HG03469 (cell line): ENCODE results near the gene NSD2.

Experiments
- ATAC-seq: cut with Tn5 transposase; IDR thresholded peaks from one replicate; pipeline ENCODE4 v1.9.1; 2021; ENCODE audit warnings: mild to moderate bottlenecking, moderate library complexity, moderate number of reproducible peaks; ENCODE audit not compliant: unreplicated experiment

The NSD2 gene

DNA sequence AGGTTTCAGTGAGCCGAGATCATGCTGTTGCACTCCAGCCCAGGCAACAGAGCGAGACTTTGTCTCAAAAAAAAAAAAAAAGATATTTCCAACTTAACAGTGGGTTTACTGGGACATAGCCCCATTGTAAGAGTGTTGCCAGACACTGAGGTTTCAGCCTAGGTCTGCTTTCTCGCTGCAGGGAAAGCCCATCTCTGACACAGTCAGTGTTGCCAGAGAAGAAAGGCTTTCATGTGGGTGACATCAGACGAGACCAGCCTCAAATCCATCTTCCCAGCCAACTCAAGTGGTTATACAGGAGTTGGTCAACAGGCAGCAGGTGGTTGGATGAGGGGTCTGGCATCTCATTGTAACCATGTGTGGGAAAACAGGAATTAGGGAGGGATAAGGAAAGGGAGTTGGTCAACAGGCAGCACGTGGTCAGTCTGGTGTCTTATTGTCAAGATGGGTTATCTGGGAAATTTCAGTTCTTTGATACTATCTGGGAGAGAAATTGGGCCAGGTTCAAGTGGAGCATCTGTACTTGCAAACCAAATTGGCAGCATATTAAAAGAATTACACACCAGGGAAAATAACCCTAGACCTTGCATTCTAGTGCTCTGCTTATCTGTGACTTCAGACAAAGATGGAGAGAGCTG is 96.4 kb downstream of the NSD2 start:
- ATAC-seq: no peak

DNA sequence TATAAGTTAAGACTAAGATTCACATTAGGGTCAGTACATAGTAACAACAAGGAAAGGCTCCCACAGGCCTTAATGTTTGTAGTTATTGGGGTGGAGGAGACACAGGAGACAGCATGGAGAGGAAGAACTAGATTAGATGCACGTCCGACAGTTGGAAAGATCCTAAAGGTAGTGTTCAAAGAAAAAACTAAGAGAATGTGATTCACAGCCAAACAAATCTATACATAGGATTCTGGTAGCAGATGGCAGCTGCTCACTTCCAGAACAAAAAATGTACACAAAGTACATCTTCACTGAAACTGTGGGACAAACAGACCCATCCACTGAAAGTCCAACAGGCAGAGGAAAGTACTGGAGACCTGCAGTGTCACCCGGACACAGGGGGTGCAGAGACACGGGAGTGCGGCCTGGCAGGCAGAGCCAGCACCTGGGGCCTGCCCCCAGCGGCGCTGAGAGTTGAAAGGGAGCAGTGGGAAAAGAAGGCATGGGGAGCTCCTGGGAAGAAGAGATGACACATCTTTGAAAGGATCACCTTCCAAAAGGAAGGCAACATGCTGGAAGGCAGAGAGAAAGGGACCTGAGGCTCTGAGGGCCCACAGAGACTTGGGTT is 97.6 kb downstream of the NSD2 start:
- no peak for ATAC-seq

DNA sequence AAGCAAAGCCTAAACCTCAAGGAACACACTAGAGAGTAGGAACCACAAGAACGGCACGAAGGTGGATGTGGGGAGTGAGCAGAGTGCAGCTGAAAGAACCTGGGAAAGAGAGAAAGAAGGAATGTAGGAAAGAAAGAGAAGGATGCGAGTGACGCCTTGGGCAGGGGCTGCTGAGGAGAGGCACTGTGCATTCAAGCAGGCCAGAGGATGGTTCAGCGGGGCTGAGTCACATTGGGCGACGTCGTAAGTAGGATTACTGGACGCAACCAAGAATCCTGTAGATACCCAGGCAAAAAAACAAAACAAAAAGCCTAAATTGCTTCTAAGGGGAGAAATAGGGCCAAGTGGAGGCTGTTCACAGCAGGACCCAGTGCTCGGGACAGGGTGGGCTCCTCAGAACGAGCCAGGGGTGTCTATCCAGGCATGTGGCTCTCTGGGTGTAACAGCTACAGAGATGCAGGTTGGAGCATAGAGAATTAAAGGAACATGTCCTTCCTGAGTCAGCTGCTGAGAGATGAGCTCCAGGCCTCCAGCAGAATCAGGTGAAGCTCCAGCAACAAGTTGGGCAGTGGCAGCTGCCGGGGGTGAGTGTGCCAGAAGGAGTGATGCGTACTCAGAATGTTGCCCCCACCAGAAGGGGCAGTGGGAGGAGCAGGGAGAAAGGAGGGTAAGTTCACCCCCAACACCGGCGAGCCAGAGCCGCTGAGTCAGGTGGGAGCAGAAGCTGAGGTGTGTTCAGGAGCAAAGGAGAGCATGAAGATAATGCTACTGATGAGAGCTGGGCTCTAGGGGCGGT is 98.9 kb downstream of the NSD2 start:
- no peak for ATAC-seq

DNA sequence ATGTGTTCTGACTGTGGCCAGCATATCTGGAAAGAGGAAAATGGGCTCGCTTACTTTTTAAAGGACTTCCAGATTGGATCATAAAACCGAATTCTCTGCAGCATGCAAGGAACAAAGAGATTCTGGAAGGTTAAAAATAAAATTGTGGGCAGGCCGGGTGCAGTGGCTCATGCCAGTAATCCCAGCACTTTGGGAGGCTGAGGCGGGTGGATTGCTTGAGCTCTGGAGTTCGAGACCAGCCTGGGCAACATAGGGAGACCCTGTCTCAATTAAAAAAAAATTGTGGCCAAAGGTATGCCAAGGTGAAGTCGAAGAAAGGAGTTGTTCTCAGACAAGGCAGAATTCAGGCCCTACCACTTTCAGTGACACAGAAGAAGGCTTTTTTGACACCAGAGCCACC is 99.7 kb downstream of the NSD2 start:
- ATAC-seq: no peak

DNA sequence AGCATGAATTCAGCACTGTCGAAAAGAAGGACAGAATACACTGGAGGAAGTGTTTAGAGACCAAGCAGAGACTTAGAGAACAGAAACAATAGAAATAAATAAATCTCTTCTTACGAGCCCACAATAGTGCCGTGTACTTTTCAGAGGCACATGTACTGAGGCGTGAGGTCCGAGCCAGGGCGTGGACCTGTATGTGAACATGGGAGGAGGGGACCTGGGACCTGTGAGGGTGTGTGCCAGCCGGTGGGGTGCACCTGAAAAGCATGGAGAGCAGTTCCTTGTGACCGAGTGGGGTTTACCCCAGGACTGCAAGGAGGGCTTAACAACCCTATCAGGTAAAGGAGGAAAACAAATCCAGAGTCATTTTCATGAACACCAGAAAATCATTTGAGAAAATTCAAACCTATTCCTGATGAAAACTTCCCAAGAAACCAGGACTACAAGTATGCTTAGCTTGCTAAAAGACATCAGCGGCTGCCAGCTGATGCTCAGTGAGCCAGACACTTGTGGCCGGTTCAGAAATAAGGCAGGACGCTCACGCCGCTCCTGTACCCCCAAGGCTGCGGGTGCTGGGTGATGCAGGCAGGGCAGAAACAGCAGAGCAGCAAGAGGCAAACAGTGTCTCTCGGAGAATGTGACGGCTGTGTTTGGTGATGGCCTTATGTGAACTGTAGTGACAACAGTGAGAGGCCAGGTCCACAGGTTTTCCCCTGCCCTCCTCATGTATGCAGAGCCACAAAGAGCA is 100.4 kb downstream of the NSD2 start:
- ATAC-seq: no peak

DNA sequence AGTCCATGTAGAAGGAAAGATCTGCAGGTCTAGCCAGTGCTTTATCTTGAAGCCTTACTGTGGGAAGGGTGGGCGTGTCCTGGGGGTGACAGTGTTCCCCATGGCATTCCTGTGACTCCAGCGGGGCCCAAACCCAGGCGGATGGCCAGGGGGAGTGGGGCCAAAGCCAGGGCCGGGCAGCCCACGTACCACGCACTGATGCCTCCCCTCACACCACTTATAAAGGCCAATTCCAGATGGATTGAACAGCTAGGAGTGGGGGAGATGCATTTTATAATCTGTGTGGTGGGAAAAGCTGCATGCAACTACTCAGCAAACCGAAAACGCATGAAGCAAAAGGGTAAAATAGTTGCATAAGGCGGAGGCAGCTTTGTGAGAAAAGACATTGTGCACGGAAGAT is 101.2 kb downstream of the NSD2 start:
- ATAC-seq: no peak

DNA sequence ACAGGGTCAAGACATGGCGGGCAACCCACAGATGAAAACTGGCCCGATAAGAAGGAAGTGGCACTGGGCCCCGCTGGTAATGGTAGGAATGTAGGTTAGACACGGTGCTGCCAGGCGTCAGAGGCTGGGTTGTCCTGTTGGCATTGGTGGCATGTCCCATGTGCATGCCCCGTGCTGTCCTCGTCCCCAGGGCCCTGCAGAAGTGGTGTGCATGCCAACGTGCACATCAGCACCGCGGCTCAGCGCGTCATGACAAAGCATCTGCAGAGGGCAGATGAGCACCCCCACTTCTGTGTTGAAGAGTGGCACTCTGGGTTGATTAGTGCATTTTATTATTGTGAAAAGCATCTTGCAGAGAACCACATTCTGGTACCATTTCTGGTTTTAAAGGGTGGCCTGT is 102.0 kb downstream of the NSD2 start:
- no peak for ATAC-seq

DNA sequence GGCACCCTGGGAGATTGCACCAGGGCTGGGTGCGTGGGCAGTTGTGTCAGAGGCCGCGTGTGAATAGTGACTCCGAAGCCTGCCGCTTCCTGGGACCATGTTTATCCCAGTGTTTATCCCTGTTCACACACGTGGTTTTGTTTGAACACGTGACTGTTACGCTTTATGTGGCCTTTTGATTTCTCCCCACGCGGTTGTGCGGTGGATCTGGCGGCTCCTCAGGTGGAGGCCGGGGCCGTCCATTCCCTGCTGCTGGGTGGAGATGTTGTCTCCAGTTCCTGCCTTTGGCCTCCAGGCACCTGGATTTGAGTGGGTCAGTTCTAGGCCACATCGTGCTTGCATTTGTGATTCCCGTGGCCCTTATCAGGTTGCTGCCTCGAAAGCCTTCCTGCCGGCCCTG is 102.5 kb downstream of the NSD2 start:
- no peak for ATAC-seq

DNA sequence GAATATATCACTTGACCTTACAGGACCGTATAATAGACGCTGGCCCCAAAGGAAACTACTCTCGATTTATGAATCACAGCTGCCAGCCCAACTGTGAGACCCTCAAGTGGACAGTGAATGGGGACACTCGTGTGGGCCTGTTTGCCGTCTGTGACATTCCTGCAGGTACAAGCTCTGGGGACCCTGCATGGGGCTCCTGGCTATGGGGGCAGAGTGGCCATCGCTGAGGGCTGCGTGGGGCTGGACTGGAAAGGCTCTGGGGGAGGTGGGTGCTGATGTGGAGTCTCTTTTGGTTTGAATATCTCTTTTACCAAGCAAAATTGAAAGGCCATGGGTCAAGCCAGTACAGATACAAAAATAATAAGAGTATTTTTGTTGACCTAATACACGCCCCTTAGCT is 103.6 kb downstream of the NSD2 start:
- no peak for ATAC-seq

DNA sequence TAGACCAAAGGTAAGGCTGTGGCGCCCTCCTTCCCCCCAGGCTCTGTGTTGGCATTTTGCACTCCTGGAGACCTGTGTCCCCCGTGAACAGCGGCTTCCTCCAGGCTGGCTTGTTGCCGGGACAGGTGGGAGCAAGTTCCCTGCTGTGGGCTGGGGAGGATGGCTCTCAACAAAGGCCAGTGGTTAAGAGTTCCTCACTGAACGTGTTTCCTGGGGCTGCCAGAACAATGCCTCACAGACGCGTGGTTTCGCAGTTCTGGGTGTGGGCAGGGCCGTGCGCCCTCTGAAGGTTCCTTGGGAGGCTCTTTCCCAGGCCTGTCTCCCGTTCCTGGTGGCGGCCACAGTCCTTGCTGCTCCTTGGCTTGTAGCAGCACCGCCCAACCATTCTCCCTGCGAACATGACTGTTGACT is 104.2 kb downstream of the NSD2 start:
- ATAC-seq: no peak

DNA sequence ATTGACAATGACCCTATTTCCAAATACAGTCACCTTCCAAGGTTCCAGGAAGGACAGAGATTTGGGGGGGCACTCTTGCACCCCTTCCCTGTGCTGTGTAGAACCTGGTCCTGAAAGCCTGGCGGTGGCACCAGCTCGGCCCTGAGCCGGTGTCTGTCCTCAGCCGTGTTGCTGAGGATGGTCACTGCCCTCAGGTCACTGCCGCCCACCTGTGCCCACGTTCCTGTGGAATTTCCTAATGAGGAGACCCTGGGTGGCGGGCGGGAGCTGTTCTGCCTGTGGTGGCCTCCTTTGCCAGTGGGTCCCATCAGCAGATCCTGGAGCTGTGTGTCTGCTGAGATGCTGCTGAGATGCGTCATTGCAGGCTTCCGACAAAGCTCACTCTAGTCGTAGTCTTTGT is 104.7 kb downstream of the NSD2 start:
- no peak for ATAC-seq

DNA sequence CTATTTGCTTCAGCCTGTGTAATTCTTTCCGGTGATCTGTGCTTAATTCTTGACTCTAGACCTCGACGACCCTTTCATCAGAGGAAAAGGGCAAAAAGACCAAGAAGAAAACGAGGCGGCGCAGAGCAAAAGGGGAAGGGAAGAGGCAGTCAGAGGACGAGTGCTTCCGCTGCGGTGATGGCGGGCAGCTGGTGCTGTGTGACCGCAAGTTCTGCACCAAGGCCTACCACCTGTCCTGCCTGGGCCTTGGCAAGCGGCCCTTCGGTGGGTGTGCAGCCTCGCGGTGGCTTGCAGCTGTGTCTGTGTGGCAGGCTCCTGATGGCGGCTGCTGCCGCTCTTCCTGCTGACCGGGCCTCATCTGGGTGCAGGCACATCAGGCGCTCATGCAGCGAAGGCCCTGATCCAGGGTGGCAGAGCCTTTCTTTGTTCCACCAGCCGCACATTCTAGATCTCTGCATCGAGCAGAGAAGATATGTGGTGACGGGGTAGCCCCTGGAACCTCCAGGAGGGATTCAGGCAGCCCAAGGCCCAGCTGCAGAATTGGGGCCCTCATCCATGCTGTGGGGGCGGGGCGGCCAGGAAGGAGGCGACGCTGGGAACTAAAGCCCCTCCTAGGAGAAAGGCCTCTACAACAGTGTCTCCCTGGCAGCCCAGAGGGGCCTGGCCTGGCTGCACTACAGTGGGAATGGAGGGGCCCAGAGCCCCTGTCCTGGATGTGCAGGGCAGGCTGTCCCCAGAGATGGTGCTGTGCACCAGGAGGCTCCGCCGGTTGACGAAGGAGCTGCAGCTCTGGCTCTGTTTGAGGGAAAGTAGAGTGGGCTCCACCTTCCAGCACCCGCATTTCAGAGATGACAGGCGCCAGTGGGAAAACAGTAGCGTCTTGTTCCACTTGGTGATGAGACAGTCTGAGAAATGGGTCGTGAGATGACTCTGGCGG is 105.5 kb downstream of the NSD2 start:
- ATAC-seq: no peak

DNA sequence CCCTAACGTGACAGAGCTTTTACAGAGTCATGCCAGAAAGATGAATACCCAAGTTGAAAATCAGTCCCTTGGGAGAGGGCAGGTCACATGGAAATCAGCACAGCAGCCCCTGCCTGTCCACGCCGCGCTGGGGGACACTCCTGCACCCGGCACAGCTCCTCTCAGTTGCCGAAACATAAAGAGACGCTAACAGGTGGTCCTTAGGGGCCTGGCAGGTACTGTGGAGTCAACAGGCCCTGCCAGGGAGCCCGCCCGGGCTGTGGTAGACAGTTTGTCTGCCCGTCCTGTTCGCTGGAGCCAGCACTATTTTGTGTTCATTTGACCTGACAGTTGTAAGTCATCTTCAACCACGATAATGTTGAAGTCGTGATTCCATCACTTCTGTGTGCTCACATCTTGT is 107.0 kb downstream of the NSD2 start:
- no peak for ATAC-seq

DNA sequence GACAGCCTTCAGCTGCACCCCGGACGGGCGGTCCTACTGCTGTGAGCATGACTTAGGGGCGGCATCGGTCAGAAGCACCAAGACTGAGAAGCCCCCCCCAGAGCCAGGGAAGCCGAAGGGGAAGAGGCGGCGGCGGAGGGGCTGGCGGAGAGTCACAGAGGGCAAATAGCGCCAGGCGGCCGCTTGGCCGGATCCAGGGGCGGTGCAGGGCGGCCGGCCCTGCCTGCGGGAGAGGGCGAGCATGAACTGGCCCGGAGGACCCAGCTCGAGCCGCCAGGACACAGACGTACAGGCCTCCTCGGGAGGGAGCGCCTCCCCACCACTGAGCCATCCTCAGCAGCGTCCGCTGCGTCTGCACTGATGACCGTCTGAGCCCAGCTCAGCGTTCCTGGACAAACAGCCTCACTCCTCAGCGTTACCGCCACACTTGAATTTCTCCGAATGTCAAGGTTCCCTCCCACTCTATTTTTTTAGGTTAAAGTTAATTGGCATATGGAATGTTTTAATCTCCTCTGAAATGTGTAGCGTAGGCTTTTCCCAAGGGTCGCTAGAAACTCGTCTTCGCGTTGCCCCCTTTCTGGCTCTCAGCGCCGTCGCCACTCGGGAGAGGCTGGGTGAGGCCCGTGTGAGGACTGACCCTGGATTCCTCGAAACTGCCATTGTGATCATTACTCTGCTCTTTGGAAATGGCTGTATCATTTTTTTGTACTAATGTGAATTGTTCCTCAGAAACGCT is 107.7 kb downstream of the NSD2 start:
- no peak for ATAC-seq

DNA sequence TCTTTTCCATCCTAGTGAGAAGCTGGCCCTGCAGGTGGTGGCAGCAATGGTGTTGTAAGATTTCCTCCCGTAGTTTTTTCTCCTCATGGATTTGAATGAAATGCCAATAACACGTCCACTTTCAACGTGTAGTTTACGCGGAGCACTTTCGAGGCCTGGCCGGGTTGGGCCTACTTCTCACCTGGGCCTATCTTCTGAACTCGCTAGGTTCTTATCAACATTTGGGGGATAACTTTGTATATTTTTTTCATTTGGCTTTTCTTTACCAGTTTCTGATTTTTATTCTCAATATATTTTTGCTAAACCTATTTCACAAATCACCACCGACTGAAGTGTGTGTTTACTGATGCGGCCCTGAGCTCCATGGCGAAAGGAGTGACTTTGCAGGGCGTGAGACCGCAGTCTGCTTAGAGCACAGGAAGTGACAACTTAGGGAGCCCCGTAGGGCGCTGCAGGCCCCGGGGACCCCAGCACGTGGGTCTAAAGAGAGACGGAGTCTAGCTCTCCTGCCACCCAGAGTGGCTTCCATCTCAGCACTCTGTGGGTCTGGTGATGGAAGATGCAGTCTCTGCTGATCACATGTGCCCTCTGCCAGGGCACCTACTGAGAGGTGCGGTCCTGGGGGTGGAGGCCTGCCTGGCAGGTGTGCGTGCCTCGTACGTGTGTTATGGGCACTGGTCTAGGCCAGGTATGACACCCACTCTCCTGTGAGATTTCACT is 108.4 kb downstream of the NSD2 start:
- ATAC-seq: no peak

DNA sequence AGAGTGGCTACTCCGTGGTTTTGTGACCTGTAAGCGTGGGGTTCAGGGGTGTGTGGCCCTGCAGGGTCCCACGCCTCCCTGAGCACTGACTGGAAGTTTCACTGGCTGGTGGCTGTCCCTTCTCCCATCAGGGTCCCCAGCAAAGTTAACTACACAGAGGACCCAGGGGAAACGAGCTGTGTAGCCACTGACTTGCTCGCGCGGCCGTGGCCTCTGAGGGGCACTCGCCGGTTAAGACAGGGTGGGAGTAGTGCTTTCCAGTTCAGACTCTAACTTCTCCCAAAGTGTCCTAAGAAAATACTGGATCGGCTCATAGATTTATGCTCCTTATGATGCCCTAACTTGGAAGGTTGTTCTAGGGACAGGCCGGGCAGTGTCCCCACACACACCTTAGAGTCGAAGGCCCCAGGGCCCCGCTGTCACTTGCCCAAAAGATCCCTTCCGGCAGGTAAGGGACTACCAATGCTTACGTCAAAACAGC is 109.4 kb downstream of the NSD2 start:
- no peak for ATAC-seq

DNA sequence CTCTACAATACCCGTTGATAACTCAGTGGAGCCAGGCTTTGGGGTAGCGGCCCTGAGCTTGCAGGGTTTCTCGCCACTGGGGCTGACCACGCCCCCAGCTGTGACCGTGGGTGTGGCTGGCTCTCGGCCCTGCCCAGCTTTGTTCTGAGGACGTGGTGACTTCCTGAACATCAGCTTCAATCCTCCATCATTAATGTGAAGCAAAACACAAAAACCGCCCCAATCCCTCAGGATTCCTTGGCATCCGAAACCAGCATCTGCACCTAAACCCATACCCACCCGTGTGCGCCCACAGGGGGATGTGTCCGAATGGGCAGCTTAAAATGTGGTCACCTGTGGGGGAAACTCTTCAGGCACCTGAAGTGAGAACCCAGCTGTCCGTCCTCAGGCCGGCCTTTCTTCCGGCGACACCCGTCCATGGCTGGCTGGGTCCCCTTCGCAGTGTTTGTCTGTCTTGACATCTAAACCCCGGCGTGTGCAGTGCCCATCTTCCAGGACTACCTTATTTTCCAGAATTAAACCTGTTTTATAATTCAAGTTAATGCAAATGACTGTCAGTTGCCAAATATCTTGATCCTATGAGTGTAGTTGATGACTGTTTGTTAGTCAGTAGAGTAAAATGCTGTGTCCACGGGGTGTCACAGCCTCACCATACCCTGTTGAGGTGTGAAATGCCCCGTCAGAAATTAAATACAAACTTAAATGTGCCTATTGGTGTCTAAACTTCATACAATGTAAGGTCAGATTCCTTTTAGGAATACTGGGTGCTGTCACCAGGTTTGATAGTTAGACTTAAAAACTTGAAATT is 110.3 kb downstream of the NSD2 start:
- no peak for ATAC-seq
